PFSK-1 (cell line): Measurements from ENCODE around the gene DHFR.

Experiments used
- FOXP2 ChIP-seq: optimal IDR thresholded peaks from 2 replicates; pipeline ENCODE3; 2011; ENCODE audit warnings: borderline replicate concordance, control low read depth, inconsistent platforms; ENCODE audit not compliant: insufficient read depth; ENCODE audit errors: extremely low read length, extremely low read depth
- POLR2AphosphoS5 ChIP-seq: IDR thresholded peaks from 2 replicates; pipeline ENCODE4 v1.6.1; 2012; ENCODE audit warnings: low read depth, mild to moderate bottlenecking, control low read depth, low read length, moderate library complexity
- REST ChIP-seq, 2 experiments: IDR thresholded peaks; 2 replicates each; pipeline versions ENCODE4 v1.6.1 to v1.8.0; 2011 to 2012; ENCODE audit warnings: low read depth in 2 of 2, low read length in 2 of 2, control low read depth in 1 of 2, inconsistent platforms in 1 of 2, mild to moderate bottlenecking in 1 of 2, moderate library complexity in 1 of 2; ENCODE audit not compliant: insufficient read depth in 1 of 2
- SIN3A ChIP-seq: IDR thresholded peaks from 2 replicates; pipeline ENCODE4 v1.6.1; 2012; ENCODE audit warnings: mild to moderate bottlenecking, low read length, moderate library complexity, borderline replicate concordance; ENCODE audit not compliant: insufficient read depth
- TAF1 ChIP-seq: IDR thresholded peaks from 2 replicates; pipeline ENCODE4 v1.6.1; 2012; ENCODE audit warnings: low read length, control low read depth, borderline replicate concordance; ENCODE audit not compliant: insufficient read depth

GRCh38 chr5:80577707-80578106, 77.1 kb downstream of the DHFR start:
- TF ChIP-seq REST (IDR thresholded peaks at IDR 0.05; ENCODE audit: insufficient read depth in 1 of 2, low read depth in 2 of 2, low read length in 2 of 2) (no peak), TAF1 (no peak), POLR2AphosphoS5 (no peak), SIN3A (no peak), FOXP2 (no peak)
